Endothelial cell (in vitro differentiated cells): Measurements from ENCODE around the gene CAMTA1. TPM values are rescaled to one million over a fixed set of nuclear protein-coding genes. Genes with fewer than 3 reads are reported as not detected.

Experiments used
- DNase-seq: peaks from one replicate; pipeline ENCODE4 v3.0.0; 2021; ENCODE audit warnings: low spot score
- H3K27ac Mint-ChIP-seq: one replicate; pipeline ENCODE4 v1.8.0; 2021; ENCODE audit warnings: mixed read lengths, inconsistent platforms; ENCODE audit not compliant: unreplicated experiment
- H3K27me3 Mint-ChIP-seq: one replicate; pipeline ENCODE4 v1.8.0; 2021; ENCODE audit warnings: mild to moderate bottlenecking, moderate library complexity, mixed read lengths, inconsistent platforms; ENCODE audit not compliant: unreplicated experiment
- H3K36me3 Mint-ChIP-seq: one replicate; pipeline ENCODE4 v1.8.0; 2021; ENCODE audit warnings: mild to moderate bottlenecking, low read depth, mixed read lengths, inconsistent platforms; ENCODE audit not compliant: unreplicated experiment
- H3K4me1 Mint-ChIP-seq: one replicate; pipeline ENCODE4 v1.8.0; 2021; ENCODE audit warnings: mild to moderate bottlenecking, mixed read lengths, inconsistent platforms; ENCODE audit not compliant: unreplicated experiment
- H3K4me3 Mint-ChIP-seq: one replicate; pipeline ENCODE4 v1.8.0; 2021; ENCODE audit warnings: mild to moderate bottlenecking, mixed read lengths, inconsistent platforms; ENCODE audit not compliant: unreplicated experiment
- H3K9me3 Mint-ChIP-seq: one replicate; pipeline ENCODE4 v1.8.0; 2021; ENCODE audit warnings: mixed read lengths, inconsistent platforms; ENCODE audit not compliant: unreplicated experiment
- CTCF ChIP-seq: fragments of 200-600 bp; sonication (generic); IDR thresholded peaks from one replicate; pipeline ENCODE4 v1.5.0; 2021; ENCODE audit warnings: antibody characterized with exemption; ENCODE audit not compliant: unreplicated experiment
- total RNA-seq: library from RNA; stranded (reverse); fragmentation: NEBNext Ultra II Directional; extraction: Animal tissue kit (Norgen Biotek cat#: 25700); gene quantifications from one replicate; pipeline ENCODE4 v1.2.1, GENCODE V29; 2021; ENCODE audit not compliant: unreplicated experiment

CAMTA1 gene
- total RNA-seq, 1 donor from 2014 or later, result 87.3 TPM

- H3K36me3 Mint-ChIP-seq, result peaks cover 7% of the 10 kb centered on the region
- peak; percentile 39 for DNase-seq
- no peaks in the 10 kb centered on the region for H3K9me3 Mint-ChIP-seq
- peaks cover 58% of the 10 kb centered on the region for H3K4me1 Mint-ChIP-seq
- no peak for TF ChIP-seq CTCF
- H3K4me3 Mint-ChIP-seq, result peak overlapping the region; percentile 19
- H3K27me3 Mint-ChIP-seq, result peaks cover 12% of the 10 kb centered on the region
- peak overlapping the region; percentile 73 for H3K27ac Mint-ChIP-seq
These were observed 121.5 kb downstream of the CAMTA1 start for GRCh38 chr1:6906783-6907182.

GRCh38 chr1:6907201-6907600 lies 121.9 kb downstream of the CAMTA1 start:
- no peak for DNase-seq
- no peak for TF ChIP-seq CTCF
- no peak overlapping the region for H3K4me3 Mint-ChIP-seq
- H3K27me3 Mint-ChIP-seq, result peaks cover 12% of the 10 kb centered on the region
- H3K4me1 Mint-ChIP-seq, result peaks cover 62% of the 10 kb centered on the region
- H3K9me3 Mint-ChIP-seq, result no peaks in the 10 kb centered on the region
- H3K36me3 Mint-ChIP-seq, result peaks cover 7% of the 10 kb centered on the region
- H3K27ac Mint-ChIP-seq, result peak overlapping the region; percentile 73

- H3K36me3 Mint-ChIP-seq, result peaks cover 7% of the 10 kb centered on the region
- peak overlapping the region; percentile 23 for H3K27ac Mint-ChIP-seq
- peaks cover 11% of the 10 kb centered on the region for H3K27me3 Mint-ChIP-seq
- no peak for TF ChIP-seq CTCF
- no peaks in the 10 kb centered on the region for H3K9me3 Mint-ChIP-seq
- H3K4me1 Mint-ChIP-seq, result peaks cover 67% of the 10 kb centered on the region
- no peak for DNase-seq
- no peak overlapping the region for H3K4me3 Mint-ChIP-seq
These were observed 122.6 kb downstream of the CAMTA1 start for GRCh38 chr1:6907676-6908434.

- TF ChIP-seq CTCF, result no peak
- Mint-ChIP-seq H3K4me1 (peaks cover 71% of the 10 kb centered on the region), H3K9me3 (peaks cover 4% of the 10 kb centered on the region), H3K4me3 (peak overlapping the region; percentile 21), H3K27me3 (peaks cover 6% of the 10 kb centered on the region), H3K36me3 (peaks cover 11% of the 10 kb centered on the region), H3K27ac (no peak overlapping the region)
- DNase-seq, result no peak
These were observed 124.1 kb downstream of the CAMTA1 start for GRCh38 chr1:6909401-6909800.

- TF ChIP-seq CTCF, result no peak
- H3K36me3 Mint-ChIP-seq, result peaks cover 11% of the 10 kb centered on the region
- peaks cover 76% of the 10 kb centered on the region for H3K4me1 Mint-ChIP-seq
- H3K27ac Mint-ChIP-seq, result no peak overlapping the region
- no peak overlapping the region for H3K4me3 Mint-ChIP-seq
- no peak for DNase-seq
- H3K27me3 Mint-ChIP-seq, result peaks cover 6% of the 10 kb centered on the region
- peaks cover 4% of the 10 kb centered on the region for H3K9me3 Mint-ChIP-seq
These were observed 124.6 kb downstream of the CAMTA1 start for GRCh38 chr1:6909857-6910256.
